Hepatocyte (in vitro differentiated cells): Measurements from ENCODE around the gene ELAC1. TPM values are rescaled to one million over a fixed set of nuclear protein-coding genes. Genes with fewer than 3 reads are reported as not detected.

Experiments
- DNase-seq: peaks from one replicate; pipeline ENCODE4 v3.0.0-alpha.2; 2016; ENCODE audit warnings: low spot score
- H2AFZ ChIP-seq: fragments of 200-600 bp; sonication (generic); 2 replicates; pipeline ENCODE4 v1.6.0; 2016; ENCODE audit warnings: antibody characterized with exemption, mild to moderate bottlenecking
- H3K27ac ChIP-seq: fragments of 200-600 bp; sonication (generic); 2 replicates; pipeline ENCODE4 v1.5.1; 2016; ENCODE audit warnings: mild to moderate bottlenecking
- H3K27me3 ChIP-seq: fragments of 200-600 bp; sonication (generic); 2 replicates; pipeline ENCODE4 v1.6.1; 2016
- H3K36me3 ChIP-seq: fragments of 200-600 bp; sonication (generic); replicated peaks from 2 replicates; pipeline ENCODE4 v1.5.1; 2016; ENCODE audit warnings: low read depth; ENCODE audit not compliant: insufficient read depth
- H3K4me1 ChIP-seq: fragments of 200-600 bp; sonication (generic); 2 replicates; pipeline ENCODE4 v1.5.1; 2016; ENCODE audit warnings: mild to moderate bottlenecking, moderate library complexity; ENCODE audit not compliant: insufficient read depth
- H3K4me2 ChIP-seq: fragments of 200-600 bp; sonication (generic); 2 replicates; pipeline ENCODE4 v1.6.0; 2016
- H3K4me3 ChIP-seq: fragments of 200-600 bp; sonication (generic); 2 replicates; pipeline ENCODE4 v1.5.1; 2016; ENCODE audit warnings: mild to moderate bottlenecking
- H3K79me2 ChIP-seq: fragments of 200-600 bp; sonication (generic); 2 replicates; pipeline ENCODE4 v1.6.0; 2017; ENCODE audit warnings: mild to moderate bottlenecking
- H3K9me2 ChIP-seq: fragments of 200-600 bp; sonication (generic); replicated peaks from 2 replicates; pipeline ENCODE4 v1.6.0; 2017; ENCODE audit warnings: mild to moderate bottlenecking; ENCODE audit not compliant: insufficient read depth
- H3K9me3 ChIP-seq: fragments of 200-600 bp; sonication (generic); 2 replicates; pipeline ENCODE4 v1.5.1; 2016; ENCODE audit warnings: low read depth, mild to moderate bottlenecking
- H4K20me1 ChIP-seq: fragments of 200-600 bp; sonication (generic); 2 replicates; pipeline ENCODE4 v1.6.0; 2016; ENCODE audit warnings: mild to moderate bottlenecking; ENCODE audit not compliant: insufficient read depth, poor library complexity, severe bottlenecking
- CTCF ChIP-seq: fragments of 200-600 bp; sonication (generic); IDR thresholded peaks from 2 replicates; pipeline ENCODE4 v1.5.1; 2016; ENCODE audit warnings: antibody characterized with exemption, mild to moderate bottlenecking; ENCODE audit not compliant: poor library complexity
- EZH2 ChIP-seq: fragments of 200-600 bp; sonication (generic); IDR thresholded peaks from 2 replicates; pipeline ENCODE4 v1.6.1; 2016; ENCODE audit warnings: antibody characterized with exemption, mild to moderate bottlenecking, borderline replicate concordance
- EZH2phosphoT487 ChIP-seq: fragments of 200-600 bp; sonication (generic); IDR thresholded peaks from one replicate; pipeline ENCODE4 v1.6.1; 2018; ENCODE audit warnings: antibody characterized with exemption, mild to moderate bottlenecking, low read depth, moderate library complexity; ENCODE audit not compliant: unreplicated experiment, severe bottlenecking
- WGBS: methylation state at CpG from one replicate; pipeline ENCODE4 v1.1.6; 2016; ENCODE audit warnings: low lambda C conversion rate; ENCODE audit errors: missing lambda C conversion rate; 5-methylcytosine and 5-hydroxymethylcytosine counted together
- polyA plus RNA-seq: library from polyadenylated mRNA; unstranded; fragments of >200 nt; fragmentation: Nextera tagmentation; extraction: Ambion mirVana; gene quantifications from 2 replicates; pipeline ENCODE4 v1.2.1, GENCODE V29; 2016
- total RNA-seq: library from RNA; depleted of rRNA; stranded (reverse); fragments of >200 nt; gene quantifications from 2 replicates; pipeline ENCODE4 v1.2.3, GENCODE V29; 2014

ELAC1 gene
- total and polyA plus RNA-seq, 2 experiments from 2014 or later = 9.4 to 14.7 TPM

DNA sequence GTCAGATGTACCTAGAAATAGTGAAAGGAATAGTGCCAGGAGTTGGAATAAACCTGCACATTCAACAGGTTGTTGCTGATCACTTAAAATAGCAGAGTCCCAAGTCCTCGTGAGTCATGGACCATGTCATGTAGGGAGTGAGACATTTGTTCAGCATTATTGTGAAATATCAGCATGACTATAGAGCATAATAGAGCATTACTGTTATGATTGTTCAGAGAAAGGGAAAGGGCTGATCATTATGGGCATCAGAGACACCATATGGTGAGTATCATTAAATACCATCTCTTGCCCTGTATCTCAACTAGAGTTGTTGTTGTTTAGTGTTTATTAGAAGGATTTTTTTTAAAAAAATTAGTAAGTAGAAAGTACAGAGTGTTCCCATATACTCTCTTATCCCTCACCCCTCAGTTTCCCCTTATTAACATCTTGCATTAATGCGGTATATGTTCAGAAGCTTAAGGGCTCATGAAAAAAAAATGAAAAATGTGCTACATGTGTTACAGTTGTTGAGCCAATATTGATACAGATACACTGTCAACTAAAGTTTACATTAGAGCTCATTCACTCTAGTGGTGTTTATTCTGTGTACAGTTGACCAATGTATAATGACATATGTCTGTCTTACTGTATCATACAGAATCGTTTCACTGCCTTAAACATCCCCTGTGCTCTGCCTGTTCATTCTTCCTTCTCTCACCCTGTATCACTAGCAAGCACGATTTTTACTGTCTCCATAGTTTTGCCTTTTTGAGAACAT, 5.7 kb downstream of the ELAC1 start:
- WGBS = 85% methylated on average over 4 of the region's 4 CpGs
- Histone ChIP-seq H3K4me2 (peak overlapping the region; percentile 21), H2AFZ (no peak overlapping the region), H3K27ac (peak overlapping the region; percentile 68), H3K9me2 (no peaks in the 10 kb centered on the region), H4K20me1 (no peaks in the 10 kb centered on the region), H3K27me3 (no peaks in the 10 kb centered on the region), H3K79me2 (peaks cover 19% of the 10 kb centered on the region), H3K4me3 (no peak overlapping the region), H3K4me1 (peaks cover 12% of the 10 kb centered on the region), H3K36me3 (peaks cover 4% of the 10 kb centered on the region), H3K9me3 (peaks cover 5% of the 10 kb centered on the region)
- peak; percentile 61 for DNase-seq
- TF ChIP-seq EZH2 (no peak), CTCF (no peak), EZH2phosphoT487 (no peak)

DNA sequence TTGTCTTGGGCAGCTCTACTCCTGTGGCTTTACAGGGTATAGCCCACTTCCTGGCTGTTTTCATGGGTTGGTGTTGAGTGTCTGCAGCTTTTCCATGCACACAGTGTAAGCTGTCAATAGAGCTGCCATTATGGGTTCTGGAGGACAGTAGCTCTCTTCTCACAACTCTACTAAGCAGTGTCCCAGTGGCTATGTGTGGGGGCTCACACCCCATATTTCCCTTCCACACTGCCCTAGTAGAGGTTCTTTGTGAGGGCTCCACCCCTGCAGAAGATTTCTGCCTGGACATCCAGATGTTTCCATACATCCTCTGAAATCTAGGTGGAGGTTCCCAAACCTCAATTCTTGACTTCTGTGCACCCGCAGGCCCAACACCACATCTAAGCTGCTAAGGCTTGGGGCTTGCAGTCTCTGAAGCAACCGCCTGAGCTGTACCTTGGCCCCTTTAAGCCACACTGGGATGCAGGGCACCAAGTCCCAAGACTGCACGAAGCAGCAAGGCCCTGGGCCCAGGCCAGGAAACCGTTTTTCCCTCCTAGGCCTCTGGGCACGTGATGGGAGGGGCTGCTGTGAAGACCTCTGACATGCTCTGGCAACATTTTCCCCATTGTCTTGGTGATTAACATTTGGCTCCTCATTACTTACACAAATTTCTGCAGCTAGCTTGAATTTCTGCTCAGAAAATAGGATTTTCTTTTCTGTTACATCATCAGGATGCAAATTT, 9.4 kb downstream of the ELAC1 start:
- no peaks in the 10 kb centered on the region for H3K27me3 ChIP-seq
- H3K27ac ChIP-seq = no peak overlapping the region
- no peak overlapping the region for H3K4me2 ChIP-seq
- no peak overlapping the region for H3K4me3 ChIP-seq
- no peak overlapping the region for H2AFZ ChIP-seq
- WGBS = 76% methylated on average over 5 of the region's 5 CpGs
- peaks cover 4% of the 10 kb centered on the region for H3K36me3 ChIP-seq
- TF ChIP-seq EZH2 = no peak
- TF ChIP-seq EZH2phosphoT487 = no peak
- no peak for TF ChIP-seq CTCF
- H4K20me1 ChIP-seq = no peaks in the 10 kb centered on the region
- H3K9me2 ChIP-seq = no peaks in the 10 kb centered on the region
- H3K4me1 ChIP-seq = peaks cover 5% of the 10 kb centered on the region
- H3K9me3 ChIP-seq = peaks cover 5% of the 10 kb centered on the region
- DNase-seq = no peak
- peaks cover 4% of the 10 kb centered on the region for H3K79me2 ChIP-seq

GRCh38 chr18:50981381-50981780, 13.5 kb downstream of the ELAC1 start:
- TF ChIP-seq EZH2phosphoT487 = no peak
- no peak for TF ChIP-seq CTCF
- TF ChIP-seq EZH2 = no peak
- no peaks in the 10 kb centered on the region for H3K27me3 ChIP-seq
- no peaks in the 10 kb centered on the region for H3K9me2 ChIP-seq
- H3K36me3 ChIP-seq = peaks cover 4% of the 10 kb centered on the region
- 83% methylated on average over 1 of the region's 1 CpG for WGBS
- peaks cover 6% of the 10 kb centered on the region for H3K79me2 ChIP-seq
- no peak overlapping the region for H2AFZ ChIP-seq
- H3K9me3 ChIP-seq = peaks cover 5% of the 10 kb centered on the region
- H3K27ac ChIP-seq = no peak overlapping the region
- H3K4me1 ChIP-seq = peaks cover 4% of the 10 kb centered on the region
- H4K20me1 ChIP-seq = no peaks in the 10 kb centered on the region
- H3K4me2 ChIP-seq = no peak overlapping the region
- DNase-seq = no peak
- H3K4me3 ChIP-seq = no peak overlapping the region
